GM19238 (cell line): Measurements from ENCODE around the gene TNFAIP8.

Source experiments
- DNase-seq: peaks from one replicate; pipeline ENCODE4 v3.0.0; 2011; ENCODE audit warnings: low spot score; ENCODE audit not compliant: insufficient read length

Gene TNFAIP8

DNA sequence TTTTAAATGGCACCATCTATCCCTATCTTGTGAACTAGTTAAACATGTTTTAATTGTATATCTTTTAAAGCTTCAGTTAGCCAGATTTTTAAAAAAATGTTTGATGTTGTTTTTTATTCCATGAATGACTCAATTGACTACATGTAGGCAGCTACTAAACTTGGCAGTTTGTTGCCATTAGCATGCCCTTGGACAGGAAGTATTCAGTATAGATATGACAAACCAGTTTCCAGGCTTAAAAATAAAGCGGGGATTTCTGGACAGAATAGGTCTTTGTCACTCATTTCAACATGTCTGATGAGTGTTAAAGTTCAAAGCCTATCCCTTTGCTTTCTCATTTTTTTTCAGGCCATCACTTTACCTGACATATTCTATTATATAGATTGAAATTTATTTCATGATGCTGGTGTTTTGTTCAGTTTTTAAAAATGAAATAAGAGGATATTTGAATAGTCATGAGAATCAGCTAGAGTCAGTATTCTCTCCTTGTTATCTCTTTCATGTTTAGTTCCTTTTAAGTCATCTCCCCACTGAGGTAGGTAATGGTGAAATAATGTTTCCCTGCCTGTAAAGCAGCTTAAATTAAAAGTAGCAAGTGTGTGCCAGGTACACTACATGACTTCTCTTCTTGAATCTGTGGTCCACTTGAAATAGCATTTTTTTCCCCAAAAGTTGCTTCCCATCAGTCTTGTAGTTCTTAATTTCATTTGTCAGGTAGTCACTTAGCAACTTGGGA, 11.9 kb downstream of the TNFAIP8 start:
- no peak for DNase-seq

DNA sequence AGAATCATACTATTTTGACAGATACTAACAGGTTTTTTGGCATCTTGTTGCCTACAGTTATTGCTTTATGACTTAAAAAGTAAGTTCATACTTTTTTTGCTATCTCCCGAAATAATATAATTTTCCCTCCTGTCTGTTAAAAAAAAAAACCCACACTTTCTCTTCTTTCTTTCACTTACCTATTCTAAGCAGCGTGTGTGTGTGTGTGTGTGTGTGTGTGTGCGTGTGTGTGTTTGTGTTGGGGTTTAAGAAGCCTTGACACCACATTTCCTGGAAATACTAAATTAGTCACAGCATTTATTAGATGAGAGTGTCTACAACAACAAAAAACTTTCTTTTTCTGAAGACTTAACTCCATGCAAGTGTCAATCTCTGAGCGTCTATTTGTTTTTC, 12.4 kb downstream of the TNFAIP8 start:
- no peak for DNase-seq

DNA sequence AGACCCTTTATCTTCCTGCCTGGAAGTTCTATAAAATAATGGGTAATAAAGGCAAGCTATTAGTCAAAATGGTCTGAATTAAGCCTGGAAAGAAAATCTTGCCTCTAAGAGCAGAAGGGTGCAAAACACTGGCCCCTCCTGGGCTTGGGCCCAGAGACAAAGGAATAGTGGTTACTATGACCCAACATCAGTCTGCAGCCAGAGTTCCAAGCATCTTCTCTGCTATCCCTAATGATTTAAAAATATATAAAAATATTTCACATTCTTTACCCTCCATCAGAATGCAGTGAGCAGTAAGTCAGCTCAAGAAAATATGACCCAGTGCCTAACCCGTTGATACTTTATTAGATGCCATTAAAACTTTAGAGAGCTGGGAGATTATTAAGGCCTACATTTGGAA, 14.7 kb downstream of the TNFAIP8 start:
- DNase-seq = no peak

DNA sequence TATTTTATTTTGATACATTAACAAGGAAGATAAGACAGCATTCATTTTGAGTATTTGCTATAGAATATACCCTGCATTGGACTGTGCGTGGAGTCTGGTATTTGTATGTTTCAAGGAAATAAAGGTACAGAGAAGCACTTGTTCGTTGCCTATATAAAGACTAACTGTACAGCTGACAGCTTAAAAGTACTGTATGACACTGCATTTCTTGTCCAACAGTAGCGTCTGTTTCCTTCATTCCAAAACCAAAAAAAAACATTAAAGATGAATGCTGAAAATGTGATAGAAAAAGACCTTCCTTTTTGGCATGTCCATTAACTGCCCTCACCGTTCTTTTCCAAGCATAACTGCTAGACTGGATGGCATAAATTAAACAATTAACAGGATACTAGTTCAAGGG, 15.3 kb downstream of the TNFAIP8 start:
- no peak for DNase-seq

DNA sequence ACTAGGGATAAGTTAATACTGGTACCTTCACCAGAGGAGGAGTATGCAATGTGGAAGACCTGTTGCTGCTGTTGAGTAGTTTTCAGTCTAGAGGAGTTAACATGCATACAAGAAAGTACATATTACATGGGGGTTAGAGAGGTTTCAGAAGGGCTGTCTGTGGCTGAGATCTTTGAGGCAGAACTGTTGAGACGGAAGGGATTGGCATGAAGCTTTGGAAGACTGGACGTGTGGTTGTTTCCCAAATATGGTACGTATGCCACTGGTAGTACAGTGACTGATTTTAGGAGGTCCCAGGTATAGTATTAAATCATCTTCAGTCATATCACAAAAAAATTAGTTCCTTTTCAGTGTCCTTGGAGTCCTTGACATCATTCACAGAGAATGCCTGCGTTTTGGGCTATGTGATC, 17.6 kb downstream of the TNFAIP8 start:
- no peak for DNase-seq

DNA sequence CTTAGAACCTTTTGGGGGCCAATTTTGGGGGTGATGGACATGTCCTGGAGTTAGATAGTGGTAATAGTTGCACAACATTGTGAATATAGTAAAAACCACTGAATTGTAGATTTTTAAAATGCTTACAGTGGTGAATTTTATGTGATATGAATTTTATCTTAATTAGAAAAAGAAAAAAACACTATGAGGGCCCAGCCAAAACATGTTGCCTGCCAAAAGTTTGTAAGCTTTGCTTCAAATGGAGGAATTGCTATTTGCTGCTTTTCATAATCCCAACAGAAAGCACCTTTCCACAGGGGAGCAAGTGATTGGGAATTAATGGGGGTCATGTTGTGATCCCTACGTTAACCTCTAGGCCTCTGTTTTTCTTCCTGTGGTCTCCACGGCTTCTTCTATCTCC, 19.1 kb downstream of the TNFAIP8 start:
- DNase-seq = no peak

DNA sequence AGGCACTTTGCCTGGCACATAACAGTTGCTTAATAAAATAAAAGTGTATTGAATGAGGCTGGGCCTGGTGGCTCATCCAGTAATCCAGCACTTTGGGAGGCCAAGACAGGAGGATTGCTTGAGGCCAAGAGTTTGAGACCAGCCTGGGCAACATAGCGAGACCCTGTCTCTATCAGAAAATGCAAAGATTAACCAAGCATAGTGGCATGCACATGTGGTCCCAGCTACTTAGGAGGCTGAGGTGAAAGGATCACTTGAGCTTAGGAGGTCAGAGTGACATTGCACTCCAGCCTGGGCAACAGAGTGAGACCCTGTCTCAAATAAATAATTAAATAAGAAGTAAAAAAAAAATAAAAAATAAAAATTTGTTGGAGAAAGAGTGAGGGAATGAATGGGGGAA, 21.2 kb downstream of the TNFAIP8 start:
- no peak for DNase-seq

DNA sequence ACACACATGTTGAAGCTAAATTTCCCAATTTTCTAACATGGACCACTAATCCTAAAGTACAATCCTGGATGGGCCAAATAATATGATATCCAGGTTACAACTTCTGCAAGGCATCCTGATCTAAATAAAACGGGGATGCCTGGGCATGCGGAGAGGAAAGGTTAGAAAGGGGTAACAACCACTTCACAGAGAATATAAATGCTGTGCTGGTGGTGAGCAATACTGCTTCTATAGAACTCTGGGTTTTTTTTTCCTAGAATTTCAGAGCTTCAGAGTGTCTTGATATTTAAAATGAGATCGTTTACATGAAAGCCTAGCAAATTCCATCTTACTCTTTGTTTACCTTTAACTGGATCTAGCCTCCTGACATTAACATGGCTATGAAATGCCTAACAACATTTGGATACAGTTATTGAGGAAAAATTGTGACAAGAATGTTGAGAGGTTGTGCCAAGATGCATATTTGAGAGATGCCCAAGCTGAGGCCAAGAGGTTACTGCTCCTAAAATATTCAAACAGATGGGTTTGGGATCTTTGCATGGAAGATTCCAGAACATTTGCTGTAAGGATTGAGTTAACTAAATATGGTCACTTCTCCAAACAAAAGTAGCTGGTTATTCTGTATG, 22.4 kb downstream of the TNFAIP8 start:
- no peak for DNase-seq

DNA sequence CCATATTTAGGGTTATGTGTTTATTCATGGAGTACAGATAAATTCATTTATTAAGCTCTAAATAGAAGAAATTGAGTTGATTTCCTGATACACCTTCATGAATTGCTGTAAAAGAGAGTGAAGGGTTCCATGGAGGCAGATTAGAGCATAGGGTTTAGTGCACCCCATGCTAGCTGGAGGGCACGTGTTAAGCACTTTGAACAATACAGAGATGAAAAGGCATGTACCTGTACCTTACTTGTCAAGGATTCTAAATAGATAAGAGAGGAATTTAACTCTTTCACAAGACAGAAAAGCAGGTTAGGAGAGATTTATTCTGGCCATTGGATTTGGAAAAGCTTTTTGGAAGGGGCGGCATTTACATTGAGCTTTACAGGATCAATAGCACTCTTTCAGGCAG, 23.3 kb downstream of the TNFAIP8 start:
- DNase-seq = no peak

DNA sequence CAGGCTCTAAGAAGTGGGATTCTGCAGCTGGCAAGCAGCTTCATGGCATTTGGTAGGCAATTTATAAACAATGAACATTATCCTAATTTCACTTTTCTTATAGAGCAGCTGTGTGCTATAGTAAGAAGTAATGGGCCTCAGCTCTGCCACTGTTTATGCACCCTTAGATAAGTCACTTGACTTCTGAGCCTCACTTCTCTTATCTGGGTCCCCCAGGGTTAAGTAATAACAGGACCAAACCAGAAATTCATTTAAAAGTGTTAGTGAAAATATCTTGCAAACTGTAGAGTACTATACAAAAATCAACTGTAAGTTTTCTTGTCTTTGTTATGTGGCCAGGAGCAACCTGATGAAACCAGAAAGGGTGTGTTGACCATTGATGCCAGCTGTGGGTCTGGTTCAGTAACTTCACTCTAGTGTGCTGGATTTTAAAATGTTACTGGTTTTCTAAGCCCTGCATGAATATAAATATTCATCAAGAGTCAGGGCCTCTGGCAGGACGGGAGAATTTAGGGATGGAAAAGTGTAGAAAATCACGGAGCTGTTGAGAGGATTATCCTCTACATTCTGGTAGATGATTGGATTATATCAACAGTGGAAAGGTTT, 24.2 kb downstream of the TNFAIP8 start:
- no peak for DNase-seq

DNA sequence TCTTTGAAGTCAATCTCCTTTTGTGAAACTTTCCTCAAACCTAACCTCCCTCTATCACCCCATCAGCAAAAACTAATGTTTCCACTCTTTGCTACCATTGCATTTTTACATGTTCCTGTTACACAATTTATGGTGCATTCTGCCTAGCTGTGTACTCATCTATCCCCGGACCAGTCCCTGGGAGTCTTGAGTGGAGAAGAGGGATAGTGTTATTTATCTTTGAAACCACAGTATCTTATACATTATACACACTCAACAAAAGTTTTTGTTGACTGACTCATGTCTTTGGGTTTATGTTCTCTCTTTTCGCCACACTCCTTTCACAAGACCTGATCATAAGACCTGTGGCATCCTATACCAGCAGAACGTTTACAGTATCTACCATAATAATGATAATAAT, 26.4 kb downstream of the TNFAIP8 start:
- no peak for DNase-seq

DNA sequence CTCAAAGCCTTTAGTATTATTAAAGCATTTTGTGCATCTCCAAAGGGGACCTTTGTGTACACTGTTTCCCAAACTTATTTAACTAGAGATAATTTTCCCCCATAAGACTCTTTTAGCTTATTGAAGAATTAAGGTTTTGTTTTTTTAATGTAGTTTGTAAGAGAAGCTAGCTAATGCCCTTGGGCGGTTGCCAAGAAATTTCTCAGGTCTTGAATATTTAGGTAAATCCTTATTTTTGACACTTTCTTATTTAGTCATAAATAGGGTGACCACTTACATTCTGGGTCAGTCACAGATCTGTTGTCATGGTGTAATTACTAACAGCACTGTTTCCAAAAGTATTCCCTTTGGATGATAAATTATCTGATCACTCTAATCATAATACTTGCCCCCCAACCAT, 27.2 kb downstream of the TNFAIP8 start:
- no peak for DNase-seq

DNA sequence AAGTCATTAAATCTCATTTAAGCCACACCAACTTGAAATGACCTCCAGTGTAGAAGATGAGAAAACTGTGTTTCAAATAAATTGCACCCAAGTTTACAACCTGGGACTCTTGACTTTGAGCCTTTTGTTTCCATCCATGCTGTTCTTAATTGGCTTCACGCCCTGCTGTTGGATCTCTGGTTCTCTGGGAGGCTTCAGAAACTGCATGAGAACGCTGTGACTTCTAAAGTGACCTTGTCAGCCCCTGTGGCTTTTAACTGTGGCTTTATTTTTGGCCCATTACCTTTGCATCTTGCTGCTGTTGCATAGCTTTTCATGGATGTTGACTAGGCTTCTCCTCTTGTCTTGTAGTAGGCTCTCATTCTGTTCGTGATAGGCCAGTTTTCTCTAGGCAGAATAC, 29.3 kb downstream of the TNFAIP8 start:
- DNase-seq = no peak

DNA sequence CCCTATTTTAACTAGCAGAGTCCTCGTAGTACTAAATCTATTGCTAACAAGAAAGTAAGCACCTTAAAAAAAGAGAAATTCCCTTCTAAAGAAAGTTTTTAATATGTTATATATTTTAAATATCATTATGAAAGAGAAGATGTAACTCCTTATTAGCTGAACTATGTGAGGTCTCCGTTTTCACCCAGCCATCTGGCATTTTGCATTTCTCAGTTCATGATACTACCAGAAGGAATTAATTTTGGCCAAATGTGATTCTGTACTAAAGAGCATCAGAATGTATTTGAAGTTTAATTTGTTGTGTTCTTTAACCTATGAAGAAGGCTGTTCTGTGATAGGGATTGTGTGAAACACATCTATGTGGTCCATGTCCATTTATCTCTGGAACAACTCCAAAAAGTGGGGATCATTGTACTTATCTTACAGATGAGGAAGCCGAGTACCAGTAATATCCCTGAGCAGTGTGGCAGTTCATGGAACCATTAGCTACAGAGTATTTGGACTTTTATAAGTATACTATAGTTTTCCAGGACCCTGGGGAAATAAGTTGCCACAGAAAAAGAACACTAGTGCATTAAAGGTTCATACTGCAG, 29.8 kb downstream of the TNFAIP8 start:
- no peak for DNase-seq

DNA sequence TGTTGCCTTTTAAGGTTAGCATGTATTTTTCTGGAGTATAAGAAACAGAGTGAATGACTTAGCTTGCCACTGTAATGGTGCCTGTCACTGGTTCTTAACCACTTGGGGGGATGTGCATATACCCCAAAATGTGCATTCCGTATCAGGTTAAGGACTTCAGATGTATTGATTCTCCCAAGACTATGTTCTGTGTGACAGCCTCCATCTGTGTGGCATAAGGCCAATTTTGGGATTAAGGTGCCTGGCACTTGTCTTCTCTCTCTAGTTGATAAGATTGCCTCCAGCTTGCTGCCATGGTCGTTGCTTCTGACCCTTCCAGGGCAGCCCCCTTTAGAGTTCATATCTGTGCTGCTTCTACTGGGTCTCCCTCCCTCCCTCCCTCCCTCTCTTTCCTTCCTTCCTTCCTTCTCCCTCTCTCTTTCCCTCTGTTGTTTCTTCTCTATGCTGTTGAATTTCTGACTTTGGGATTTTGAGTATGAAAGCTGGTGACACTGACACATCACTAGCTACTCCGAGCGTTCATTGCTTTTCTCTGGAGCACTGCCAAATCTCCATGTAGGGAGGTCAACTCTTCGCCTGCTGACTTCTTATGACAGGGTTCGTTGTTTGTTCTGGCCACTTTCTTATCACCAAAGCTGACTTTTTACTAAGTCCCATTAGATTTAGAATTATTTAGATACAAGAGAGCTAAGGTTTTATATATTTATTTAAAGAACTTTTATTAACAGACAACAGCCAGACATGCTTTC, 31.0 kb downstream of the TNFAIP8 start:
- DNase-seq = no peak

DNA sequence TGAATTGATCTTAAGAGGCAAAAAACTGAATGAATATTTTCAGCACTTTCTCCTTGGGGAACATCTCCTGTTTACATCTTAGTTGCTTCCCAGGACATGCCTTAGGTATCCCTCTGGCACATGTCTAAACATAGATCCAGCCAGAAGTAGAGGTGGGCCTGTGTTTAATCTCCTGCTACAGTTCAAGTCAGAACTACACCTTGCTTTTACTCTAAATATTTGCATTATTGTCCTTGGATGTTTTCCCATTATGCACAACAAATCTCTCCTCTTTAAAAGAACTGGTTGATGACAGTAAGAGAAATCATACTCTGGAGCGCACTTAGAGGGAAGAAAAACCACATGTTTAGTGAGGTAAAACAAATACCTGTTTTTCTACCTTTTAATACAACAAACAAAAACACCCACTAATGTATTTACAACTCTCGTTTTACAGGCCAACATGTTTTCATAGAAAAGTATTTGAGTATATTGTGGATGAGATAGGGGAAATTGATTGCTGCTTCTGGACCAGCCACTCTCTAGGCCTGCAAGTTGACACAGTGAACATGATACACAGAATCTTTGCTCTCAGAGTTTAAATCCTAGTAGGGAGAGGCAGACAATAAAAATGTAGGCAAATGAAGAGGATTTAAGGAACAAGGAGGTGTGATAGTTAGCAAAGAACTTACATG, 32.3 kb downstream of the TNFAIP8 start:
- no peak for DNase-seq

DNA sequence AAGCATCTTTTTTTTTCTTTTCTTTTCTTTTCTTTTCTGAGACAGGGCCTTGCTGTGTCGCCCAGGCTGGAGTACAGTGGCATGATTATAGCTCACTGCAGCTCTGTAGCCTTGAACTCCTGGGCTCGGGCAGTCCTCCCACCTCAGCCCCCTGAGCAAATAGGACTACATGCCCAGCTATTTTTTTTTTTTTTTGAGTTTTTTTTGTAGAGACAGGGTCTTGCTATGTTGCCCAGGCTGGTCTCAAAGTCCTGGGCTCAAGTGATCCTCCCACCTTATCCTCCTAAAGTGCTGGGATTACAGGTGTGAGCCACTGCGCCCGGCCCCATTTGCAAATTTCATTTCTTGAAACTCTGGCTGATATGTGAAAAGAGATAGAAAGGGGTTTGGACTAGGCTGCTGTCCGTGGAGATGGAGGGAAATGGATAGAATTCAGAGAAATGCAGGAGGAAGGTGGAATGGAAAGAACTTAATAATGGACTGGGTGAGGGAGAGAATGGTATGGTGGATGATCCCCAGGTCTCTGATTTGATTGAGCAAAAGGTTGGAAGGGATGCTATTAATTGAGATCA, 32.9 kb downstream of the TNFAIP8 start:
- DNase-seq = no peak

DNA sequence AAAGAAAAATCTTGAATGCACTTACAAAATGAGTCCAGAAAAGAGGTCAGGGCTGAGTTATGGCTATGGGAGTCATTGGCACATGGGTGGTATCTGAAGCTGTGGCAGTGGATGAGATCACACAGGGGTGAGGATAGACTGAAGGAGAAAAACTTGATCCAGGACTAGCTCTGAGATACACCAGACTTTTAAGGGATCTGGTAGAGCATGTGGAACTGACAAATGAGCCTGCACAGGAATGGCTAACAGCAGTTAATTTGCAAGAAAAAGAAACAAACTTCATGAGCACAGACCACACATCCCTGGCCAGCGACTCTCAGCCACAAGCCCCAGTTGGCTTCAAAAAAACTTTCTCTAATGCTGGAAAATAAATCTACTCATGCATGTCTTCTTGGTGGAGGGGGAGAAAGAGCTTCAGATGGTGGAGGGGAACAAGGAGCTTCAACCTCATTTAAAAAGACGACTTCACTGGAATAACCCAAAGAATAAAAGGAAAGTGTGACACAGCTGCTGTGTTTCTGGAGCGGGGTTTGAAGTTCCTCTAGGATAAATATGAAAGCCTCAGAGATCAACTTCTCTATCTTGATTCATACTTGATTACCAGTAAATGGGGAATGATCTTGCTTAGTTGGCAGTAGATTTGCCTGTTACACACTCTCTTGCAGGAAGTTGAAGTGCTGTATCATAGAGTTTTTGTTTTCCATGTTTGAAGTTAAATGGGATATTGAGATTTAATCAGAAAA, 33.6 kb downstream of the TNFAIP8 start:
- no peak for DNase-seq

DNA sequence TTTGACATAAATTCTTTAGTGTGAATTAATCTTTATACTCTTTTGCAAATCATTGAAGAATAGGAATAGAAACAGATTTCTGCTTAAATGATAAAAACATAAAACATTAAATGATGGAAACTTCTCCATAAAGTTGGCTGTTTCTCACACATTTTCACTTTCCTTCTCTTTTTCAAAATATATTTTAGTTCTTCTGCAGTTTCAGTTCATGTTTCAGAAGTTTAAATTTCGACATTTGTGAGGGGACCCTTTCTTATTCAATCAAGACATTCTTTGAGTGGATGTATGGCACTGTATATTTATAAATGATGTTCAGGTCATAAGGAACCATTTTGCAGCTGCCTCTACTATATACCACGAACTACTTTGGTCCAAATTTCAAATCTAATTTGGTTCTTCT, 34.6 kb downstream of the TNFAIP8 start:
- no peak for DNase-seq

DNA sequence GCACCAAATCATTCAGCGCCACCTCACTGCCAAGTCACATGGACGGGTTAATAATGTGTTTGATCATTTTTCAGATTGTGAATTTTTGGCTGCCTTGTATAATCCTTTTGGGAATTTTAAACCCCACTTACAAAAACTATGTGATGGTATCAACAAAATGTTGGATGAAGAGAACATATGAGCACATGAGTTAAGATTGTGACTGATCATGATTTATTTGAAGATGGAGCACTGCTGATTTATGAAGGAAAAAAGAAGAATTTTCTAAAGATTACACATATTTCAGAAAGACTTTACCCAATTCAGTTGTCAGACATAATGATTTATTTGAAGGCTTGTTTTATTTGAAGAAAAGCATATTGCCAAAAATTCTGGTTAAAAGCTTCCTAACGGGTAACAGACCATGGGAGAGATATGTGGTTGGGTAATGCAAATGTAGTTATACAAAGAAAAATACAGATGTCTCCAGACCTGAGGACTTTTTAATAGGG, 37.4 kb downstream of the TNFAIP8 start:
- no peak for DNase-seq
